Measurements from ENCODE around the gene ZNF627.
"Not testable (repeated sequence)": the region's sequence is repeated elsewhere in the genome, so short reads cannot be mapped to it uniquely, and the experiment has no call there.

ZNF627 gene

DNA sequence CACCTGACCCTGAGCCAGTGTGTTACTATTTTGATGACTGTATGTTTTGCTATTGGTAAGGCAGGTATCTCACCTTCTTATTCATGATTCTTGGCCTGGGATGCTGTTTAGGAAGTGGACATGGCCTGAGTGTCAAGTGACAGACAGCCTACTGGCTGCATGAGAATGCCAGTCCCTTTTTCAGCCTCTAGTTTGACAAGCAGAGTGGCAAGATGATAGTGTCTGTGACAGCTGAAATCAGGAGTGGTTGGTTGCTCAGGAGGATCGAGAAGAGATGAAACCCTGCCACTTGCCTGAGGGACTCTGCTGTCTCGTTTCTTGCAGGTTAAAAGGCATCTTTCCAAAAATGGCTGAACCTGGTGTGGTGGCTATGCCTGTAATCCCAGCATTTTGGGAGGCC, 31.1 kb upstream of the ZNF627 start:
- no peak overlapping the region for H3K4me3 ChIP-seq (ENCODE audit: low read depth, low read length)
- DNase-seq (ENCODE audit: low read depth) = no peak
- TF ChIP-seq CTCF (IDR thresholded peaks at IDR 0.05; ENCODE audit: control insufficient read depth, extremely low read depth, insufficient read depth) = no peak

GRCh38 chr19:11570039-11570462, 27.2 kb upstream of the ZNF627 start:
- no peak for TF ChIP-seq CTCF (IDR thresholded peaks at IDR 0.05; ENCODE audit: control insufficient read depth, extremely low read depth, insufficient read depth)
- no peak overlapping the region for H3K4me3 ChIP-seq (ENCODE audit: low read depth, low read length)
- DNase-seq (ENCODE audit: low read depth) = no peak

DNA sequence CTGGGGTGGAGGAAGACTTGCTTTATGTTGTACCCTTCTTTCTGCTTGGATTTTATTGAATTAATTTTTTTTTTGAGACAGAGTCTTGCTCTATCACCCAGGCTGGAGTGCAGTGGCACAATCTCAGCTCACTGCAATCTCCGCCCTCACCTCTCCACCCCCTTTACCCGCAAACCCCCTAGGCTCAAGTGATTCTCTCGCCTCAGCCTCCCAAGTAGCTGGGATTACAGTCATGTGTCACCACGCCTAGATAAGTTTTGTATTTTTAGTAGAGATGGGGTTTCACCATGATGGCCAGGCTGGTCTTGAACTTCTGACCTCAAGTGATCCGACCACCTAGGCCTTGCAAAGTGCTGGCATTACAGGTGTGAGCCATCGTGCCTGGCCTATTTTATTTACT, 23.9 kb upstream of the ZNF627 start:
- not testable (repeated sequence) for DNase-seq (ENCODE audit: low read depth); H3K4me3 ChIP-seq (ENCODE audit: low read depth, low read length)

DNA sequence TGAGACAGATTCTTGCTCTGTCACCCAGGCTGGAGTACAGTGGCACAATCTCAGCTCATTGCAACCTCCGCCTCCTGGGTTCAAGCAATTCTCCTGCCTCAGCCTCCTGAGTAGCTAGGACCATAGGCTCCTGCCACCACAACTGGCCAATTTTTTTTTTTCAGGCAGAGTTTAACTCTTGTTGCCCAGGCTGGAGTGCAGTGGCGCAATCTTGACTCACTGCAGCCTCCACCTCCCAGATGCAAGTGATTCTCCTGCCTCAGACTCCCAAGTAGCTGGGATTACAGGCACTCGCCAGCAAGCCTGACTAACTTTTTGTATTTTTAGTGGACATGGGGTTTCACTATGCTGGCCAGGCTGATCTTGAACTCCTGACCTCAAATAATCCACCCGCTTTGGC, 23.5 kb upstream of the ZNF627 start:
- DNase-seq (ENCODE audit: low read depth); H3K4me3 ChIP-seq (ENCODE audit: low read depth, low read length): not testable (repeated sequence)

DNA sequence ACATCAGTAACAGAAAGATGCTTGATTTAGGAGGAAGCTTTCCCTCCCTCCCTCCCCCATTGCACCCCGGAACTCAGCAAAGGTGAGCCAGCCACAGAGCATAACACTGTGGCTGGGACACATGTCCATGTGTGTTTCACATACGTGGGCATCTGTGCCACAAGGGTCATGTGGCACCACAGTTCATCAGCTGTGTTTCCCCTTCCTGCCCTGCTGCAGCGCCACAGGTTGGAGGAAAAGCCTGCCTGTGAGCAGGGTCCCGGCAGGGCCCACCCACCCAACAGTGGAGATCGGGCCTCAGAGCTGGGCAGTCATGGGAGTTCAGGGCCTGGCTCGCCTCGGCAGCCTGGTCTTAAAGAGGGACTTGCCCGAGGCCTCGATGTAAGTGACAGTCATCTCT, 22.6 kb upstream of the ZNF627 start:
- no peak overlapping the region for H3K4me3 ChIP-seq (ENCODE audit: low read depth, low read length)
- TF ChIP-seq CTCF (IDR thresholded peaks at IDR 0.05; ENCODE audit: control insufficient read depth, extremely low read depth, insufficient read depth) = no peak
- DNase-seq (ENCODE audit: low read depth) = no peak

DNA sequence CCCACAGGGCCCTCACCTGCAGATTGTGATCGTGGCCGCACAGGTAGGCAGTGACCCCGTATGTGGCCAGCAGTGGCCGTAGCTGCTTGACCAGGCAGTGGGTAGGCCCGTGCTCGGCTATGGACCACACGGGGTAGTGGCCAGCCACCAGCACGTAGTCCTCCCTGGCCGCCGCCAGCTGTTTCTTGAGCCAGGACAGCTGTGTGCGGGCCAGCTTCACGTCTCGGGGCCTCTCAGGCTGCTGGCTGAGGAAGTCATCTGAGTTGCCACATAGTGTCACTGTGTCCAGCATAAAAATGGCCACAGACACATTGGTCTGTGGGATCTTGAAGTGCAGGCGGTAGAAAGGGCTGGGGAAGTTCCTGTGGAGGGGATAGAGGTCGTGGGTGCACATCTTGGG, 21.1 kb upstream of the ZNF627 start:
- no peak overlapping the region for H3K4me3 ChIP-seq (ENCODE audit: low read depth, low read length)
- DNase-seq (ENCODE audit: low read depth) = no peak
- TF ChIP-seq CTCF (IDR thresholded peaks at IDR 0.05; ENCODE audit: control insufficient read depth, extremely low read depth, insufficient read depth) = no peak

GRCh38 chr19:11577451-11578257, 19.6 kb upstream of the ZNF627 start, which contains the start of gene ACP5:
Gene ACP5 (minus strand): TSS chr19:11577645. CDS start chr19:11577317, 328 bp downstream.
- H3K4me3 ChIP-seq (ENCODE audit: low read depth, low read length) = no peak within 1 kb of the TSS
- DNase-seq (ENCODE audit: low read depth) = no peak
- no peak for TF ChIP-seq CTCF (IDR thresholded peaks at IDR 0.05; ENCODE audit: control insufficient read depth, extremely low read depth, insufficient read depth)
